Measurements from ENCODE around the gene CLPX.
"Not testable (repeated sequence)": the region's sequence is repeated elsewhere in the genome, so short reads cannot be mapped to it uniquely, and the experiment has no call there.

GRCh38 chr15:65181582-65182353 lies 3.4 kb downstream of the CLPX start:
- TF ChIP-seq CTCF, POLR2A (IDR thresholded peaks at IDR 0.05): not testable (repeated sequence)
